GM12874 (cell line): ENCODE results near the gene TSNAX.

Experiments used
- TF ChIP-seq, protein P1 (sequence below): IDR thresholded peaks from 2 replicates; pipeline ENCODE4 v1.5.1; 2011; ENCODE audit warnings: low read depth, mild to moderate bottlenecking, control low read depth, low read length, moderate library complexity; ENCODE audit not compliant: insufficient read depth

TSNAX gene

DNA sequence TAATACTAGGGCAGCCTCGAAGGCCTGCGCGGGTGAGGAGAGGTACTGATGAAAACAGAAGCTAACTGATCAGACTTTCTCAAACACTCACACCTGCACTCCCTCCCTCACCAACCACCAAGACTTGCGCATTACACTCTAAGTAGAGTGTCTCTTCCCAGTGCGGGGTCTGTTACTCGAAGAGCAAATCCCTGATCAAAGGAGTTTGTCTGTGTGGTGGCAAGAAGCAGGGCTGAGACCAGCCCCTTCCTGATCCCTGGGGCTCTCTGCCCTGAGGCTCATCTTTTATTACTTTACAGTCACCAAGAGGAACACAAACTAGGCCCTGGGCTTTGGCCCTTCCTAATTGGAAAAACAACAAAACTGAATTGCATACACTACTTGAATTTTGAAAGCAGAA is 19.5 kb upstream of the TSNAX start:
- TF ChIP-seq, protein P1, sequence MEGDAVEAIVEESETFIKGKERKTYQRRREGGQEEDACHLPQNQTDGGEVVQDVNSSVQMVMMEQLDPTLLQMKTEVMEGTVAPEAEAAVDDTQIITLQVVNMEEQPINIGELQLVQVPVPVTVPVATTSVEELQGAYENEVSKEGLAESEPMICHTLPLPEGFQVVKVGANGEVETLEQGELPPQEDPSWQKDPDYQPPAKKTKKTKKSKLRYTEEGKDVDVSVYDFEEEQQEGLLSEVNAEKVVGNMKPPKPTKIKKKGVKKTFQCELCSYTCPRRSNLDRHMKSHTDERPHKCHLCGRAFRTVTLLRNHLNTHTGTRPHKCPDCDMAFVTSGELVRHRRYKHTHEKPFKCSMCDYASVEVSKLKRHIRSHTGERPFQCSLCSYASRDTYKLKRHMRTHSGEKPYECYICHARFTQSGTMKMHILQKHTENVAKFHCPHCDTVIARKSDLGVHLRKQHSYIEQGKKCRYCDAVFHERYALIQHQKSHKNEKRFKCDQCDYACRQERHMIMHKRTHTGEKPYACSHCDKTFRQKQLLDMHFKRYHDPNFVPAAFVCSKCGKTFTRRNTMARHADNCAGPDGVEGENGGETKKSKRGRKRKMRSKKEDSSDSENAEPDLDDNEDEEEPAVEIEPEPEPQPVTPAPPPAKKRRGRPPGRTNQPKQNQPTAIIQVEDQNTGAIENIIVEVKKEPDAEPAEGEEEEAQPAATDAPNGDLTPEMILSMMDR, result no peak

DNA sequence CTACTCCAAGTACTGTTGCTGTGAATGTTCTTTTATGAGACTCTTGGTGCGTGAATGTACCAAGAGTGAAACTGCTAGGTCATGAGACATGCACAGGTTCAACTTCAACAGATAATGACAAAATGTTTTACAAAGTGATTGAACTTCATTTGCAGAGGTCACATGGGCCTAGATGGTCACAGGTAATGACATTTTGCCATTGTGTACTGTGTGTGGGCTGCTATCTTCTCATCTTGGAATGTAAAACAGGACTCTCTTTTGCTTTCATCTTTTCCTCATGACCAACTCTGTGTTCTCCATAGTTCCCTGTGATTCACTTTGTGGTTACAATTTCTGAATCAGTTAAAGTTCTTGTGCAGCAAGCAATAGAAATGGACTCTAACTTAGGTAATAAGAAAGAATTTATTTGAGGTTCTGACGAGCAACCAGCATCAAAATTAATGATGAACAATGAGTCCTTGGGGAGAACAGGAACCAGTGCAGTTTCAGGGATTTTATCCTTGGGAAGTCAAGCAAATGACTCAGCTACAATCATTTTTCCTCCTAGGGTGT is 16.2 kb upstream of the TSNAX start:
- TF ChIP-seq, protein P1, result no peak

DNA sequence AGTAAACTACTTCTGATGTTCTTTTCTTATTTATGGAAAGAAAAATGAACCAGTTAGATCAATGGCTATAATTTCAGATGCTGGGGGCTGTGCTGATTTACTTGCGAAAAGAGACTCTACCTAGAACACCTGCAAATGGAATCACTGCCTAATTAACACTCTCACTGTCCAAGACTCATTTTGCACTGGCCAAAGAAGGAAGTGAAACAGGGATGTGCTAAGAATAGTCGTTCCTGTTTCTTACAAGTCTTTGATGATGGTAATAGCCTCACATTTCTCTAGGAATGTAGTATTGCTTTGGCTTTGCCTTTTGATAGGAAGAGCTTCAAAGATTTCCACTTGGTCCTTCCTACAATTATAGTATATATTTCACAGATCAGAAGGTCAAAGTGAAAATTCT is 12.7 kb upstream of the TSNAX start:
- TF ChIP-seq, protein P1, result no peak

DNA sequence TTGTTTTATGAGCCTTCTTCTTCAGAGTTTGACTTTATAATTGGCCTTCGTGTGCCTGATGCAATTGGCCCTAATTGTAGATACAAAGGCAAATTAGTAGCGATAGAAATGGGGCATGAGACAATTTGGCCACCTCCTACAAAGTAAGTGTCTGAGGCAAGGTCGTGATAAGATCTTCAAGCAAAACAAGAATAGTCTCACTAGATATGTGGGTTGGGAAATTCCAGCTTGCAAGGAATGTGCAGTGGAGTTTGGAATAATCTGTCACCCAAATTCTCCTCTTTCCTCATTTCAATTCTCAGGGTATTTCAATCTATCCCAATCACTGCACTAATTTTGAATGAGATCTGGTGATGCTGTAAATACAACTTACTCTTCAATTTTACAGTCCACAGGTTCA is 11.4 kb upstream of the TSNAX start:
- TF ChIP-seq, protein P1, result no peak

DNA sequence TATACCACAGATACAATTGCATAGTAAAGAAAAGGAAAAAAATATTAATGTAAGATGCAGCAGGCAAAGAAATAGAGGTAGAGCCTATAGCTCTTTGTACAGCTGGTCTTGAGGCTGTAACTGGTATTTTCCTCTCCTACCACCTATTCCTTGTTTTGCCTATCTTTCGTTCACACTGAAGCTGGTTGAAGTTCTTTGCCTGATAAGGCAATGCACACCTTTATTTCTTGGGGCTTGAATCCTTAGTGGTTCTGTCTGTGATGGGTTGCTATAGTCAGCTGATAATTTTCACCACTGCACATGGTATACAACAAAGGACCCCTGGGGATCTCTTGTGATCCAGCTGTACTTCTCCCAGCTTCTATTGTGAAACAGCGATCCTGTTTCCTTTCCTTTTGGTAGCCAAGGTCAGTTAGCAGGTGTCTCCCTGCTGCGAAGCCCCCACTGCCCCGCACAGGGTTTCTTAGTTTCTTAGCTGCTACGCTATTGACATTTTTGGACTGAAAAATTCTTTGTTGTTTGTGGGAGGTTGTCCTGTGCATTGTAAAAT is 9.9 kb upstream of the TSNAX start:
- TF ChIP-seq, protein P1, result no peak

DNA sequence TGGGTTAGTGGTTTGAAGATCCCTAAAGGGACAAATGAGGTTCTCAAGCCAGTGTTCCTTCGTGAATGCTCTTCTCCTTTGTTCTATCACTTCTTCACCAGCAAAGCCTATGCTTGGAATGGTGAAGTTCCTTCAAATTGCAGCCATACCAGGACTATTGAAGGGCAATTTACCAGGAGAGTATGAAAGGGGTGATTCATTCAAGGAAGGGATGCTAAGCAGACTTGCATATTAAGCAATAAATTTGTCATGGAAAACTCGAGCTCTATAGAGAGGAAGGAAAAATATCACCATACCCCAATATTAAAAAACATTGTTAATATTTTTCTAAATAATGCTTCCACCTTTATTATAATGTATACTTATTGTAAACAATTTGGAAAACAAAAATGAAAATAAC is 9.3 kb upstream of the TSNAX start:
- TF ChIP-seq, protein P1, result no peak

DNA sequence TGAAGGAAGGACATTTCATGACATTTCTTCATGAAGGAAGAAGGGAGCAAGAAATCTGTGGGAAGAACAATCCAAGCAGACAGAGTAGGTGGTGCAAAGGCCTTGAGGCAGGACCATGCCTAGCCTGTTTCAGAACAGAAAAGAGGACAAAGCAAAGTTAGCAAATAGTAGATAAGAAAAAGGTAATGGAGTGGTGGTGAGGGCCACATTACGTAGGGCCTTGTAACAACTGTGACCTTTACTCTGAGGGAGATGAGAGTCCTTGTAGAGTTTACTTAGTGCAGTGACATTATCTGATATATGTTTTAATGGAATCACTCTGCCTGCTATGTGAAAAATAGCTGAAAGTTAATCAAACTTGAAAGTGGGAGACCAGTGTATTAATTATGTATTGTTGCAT is 6.4 kb upstream of the TSNAX start:
- TF ChIP-seq, protein P1, result no peak
